DMS 273 (cell line): ENCODE data around the gene KCNQ1OT1.
A peak's percentile ranks its signal among the peaks of the same experiment; 100 is the strongest.

Source experiments
- DNase-seq: peaks from one replicate; lab custom pipeline; 2025; ENCODE audit not compliant: unreplicated experiment; lab: John Stamatoyannopoulos, UW

KCNQ1OT1 gene

DNA sequence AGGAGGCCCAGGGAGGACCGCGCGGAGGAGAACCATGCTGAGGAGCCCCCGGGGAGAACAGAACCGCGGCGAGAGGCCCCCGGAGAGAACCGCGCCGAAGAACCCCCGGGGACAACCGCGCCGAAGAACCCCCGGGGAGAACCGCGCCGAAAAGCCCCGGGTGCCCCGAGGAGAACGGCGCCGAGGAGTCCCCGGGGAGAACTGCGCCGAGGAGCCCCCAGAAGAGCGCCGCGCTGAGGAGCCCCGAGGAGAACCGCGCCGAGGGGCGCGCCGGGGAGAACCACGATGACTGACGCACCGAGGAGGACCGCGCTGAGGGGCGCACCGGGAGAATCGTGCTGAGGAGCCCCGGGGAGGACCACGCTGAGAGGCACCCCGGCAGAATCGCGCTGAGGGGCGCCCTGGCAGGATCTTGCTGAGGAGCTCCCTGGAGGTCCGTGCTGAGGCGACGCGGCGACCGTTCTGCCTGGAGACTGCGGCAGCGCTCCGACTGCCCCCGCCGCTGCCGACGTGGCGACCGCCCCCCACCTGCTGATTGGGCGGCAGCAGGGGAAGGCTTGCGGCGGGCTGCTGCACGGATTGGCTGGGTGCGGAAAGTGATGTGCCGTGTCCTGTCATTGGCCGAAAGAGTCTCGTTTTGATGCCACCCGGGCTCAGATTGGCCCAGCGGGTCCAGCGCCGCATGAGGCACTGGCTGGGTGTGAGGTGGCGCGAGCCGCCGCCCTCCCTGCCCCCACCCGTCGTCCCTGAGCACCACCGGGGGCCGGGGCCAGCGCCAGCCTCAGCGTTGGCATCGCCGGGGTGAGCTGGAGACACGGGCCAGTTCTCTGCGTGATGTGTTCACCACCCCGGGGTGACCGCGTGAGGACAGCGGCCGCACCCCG, at the start of gene KCNQ1OT1:
KCNQ1OT1 (minus strand) TSS at position 464 of the 884 bp plus-strand sequence.
- peak; percentile 87 for DNase-seq

- no peak for DNase-seq
Measured at GRCh38 chr11:2748814-2749554, 49.2 kb upstream of the KCNQ1OT1 start.

GRCh38 chr11:2748061-2748813, 48.4 kb upstream of the KCNQ1OT1 start:
- peak; percentile 12 for DNase-seq

- peak; percentile 33 for DNase-seq
Measured at GRCh38 chr11:2747248-2748027, 47.6 kb upstream of the KCNQ1OT1 start.

DNA sequence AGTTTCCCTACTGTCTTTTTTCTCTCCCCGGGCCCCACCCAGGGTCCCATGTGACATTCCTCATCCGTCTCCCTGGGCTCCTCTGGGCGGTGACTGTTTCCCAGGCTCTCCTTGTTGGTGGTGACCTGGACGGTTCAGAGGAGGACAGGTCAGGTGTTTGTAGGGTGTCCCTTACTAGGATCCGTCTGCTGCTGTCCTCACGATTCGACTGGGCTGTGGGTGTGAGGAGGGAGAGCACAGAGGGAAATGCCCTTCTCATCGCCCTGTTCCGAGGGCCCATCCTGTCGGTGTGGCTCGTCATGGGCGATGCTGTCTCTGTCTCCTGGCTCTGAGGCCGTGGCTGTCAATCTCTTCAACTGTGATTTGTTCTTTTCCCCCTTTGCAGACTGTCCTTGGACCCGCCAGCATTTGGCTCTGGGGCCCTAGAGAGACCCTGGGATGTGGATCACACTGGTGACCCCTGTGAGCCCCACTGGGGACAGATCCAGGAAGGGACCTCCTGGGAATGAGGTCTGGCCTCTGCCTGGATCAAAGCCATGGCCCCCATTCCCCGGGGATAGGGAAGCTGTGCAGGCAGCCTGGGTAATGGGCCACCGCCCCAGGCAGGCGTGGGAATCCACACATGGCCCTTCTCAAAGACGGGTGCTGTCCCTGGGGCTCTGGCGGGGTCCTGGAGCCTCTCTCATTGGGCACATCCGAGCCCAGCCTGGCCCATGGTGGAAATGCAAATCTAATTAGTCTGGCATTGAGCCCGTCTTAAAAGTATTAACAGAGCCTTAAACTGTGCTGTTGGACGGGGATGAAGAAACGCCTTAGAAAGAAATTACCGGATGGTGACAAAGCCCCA, 46.8 kb upstream of the KCNQ1OT1 start:
- DNase-seq: peak; percentile 8

GRCh38 chr11:2745511-2745910, 45.7 kb upstream of the KCNQ1OT1 start:
- DNase-seq: no peak

DNA sequence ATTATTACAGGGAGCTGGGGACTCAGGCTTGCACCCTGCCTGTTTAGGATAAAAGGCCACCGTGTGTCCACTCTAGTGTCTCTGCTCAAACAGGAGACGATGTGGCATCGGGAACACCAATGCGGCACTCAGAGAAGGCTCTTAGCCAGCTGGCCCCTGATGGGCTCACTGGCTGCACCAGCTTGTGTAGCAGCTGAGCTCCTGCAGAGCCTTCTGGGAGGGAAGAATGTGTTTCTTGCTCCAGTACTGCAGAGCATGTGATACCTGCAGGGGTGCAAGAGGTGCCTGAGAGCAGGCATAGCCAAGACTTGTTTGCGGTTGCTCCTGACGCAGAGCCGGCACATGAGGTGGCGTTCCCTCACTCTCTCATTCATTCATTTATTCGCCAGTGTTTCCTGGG, 44.4 kb upstream of the KCNQ1OT1 start:
- peak; percentile 8 for DNase-seq

GRCh38 chr11:2743427-2744110, 43.8 kb upstream of the KCNQ1OT1 start:
- DNase-seq: no peak

GRCh38 chr11:2742611-2743426, 43.0 kb upstream of the KCNQ1OT1 start:
- no peak for DNase-seq

- DNase-seq: no peak
Measured at GRCh38 chr11:2742201-2742600, 42.4 kb upstream of the KCNQ1OT1 start.

DNA sequence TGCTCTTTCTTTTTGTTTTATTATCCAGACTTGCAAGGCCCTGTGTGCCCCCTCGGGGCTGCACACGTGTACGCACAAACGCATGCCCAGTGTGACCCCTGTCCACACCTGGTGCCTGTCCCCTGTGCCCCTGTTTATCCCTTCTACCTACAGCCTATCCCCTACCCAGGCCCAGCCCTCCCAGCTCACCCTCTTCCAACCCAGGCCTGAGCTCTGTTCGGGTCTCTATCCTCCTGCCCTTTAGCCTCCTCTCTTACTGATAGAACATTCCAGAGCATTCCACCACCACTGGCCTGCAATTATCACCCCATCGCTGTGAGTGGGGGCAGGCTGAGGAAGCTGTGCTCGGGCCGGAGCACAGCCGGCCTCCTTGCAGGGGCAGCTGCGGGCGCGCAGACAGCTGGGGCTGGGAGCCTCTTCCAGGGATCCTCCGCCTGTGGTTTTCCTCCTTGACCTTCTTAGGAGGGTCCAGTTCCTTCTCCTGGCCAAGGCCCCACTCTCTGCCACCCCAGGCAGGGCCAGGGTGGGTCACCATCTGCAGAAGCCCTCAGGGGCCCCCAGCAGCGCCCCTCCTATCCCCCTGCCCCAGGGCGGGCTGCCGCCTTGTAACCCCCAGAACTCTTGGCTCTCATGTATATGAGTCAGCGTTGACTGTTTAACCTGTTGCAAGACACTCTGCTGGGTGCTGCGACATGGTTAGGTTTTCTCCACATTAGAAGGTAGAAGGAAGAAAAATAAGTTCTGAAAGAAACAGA, 41.8 kb upstream of the KCNQ1OT1 start:
- DNase-seq: no peak

DNA sequence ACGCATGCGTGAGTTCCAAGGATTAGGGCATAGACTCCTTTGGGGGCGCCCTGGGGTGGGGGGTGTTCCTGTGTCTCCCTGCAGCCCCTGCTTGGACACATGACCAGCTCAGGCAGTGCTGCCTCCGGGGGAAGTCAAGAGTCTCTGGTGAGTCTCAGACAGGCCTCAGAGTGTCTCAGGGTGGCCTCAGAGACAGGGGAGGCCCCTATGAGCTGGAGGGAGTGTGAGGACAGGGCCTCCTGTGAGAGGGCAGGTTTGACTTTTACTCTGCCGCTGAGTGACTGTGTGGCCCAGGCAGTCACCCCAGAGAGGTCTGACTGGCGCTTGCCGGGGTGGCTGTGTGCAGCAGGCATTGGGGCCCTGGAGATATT, 41.2 kb upstream of the KCNQ1OT1 start:
- DNase-seq: no peak

DNA sequence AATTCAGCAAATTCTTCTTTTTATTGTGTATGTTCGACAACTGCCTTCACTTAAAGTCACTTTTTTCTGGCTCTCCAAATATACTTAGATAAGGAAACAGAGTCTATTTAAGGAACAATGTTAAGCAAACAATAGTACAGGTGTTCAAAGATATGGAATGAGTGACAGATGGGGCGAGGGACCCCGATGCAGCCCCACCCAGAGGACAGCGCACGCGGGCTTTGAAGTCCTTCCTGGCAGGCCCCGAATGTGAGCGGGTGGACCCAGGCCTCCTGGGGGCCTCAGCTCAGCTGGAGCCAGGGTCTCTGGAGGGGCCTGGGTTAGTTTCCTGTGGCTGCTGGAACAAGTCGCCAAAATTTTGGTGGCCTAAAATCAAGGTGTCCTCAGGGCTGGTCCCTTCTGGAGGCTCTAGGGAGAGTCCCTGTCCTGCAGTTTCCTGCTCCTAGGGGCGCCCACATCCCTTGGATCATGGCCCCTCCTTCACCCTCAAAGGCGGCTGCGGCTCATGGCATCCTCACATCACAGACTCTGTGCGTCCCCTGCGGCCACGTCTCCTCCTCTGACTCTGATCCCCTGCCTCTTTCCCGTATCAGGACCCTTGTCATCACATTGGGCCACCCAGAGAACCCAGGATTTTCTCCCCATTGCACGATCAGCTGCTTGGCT, 40.6 kb upstream of the KCNQ1OT1 start:
- DNase-seq: no peak

GRCh38 chr11:2739531-2740274, 39.9 kb upstream of the KCNQ1OT1 start:
- no peak for DNase-seq

DNA sequence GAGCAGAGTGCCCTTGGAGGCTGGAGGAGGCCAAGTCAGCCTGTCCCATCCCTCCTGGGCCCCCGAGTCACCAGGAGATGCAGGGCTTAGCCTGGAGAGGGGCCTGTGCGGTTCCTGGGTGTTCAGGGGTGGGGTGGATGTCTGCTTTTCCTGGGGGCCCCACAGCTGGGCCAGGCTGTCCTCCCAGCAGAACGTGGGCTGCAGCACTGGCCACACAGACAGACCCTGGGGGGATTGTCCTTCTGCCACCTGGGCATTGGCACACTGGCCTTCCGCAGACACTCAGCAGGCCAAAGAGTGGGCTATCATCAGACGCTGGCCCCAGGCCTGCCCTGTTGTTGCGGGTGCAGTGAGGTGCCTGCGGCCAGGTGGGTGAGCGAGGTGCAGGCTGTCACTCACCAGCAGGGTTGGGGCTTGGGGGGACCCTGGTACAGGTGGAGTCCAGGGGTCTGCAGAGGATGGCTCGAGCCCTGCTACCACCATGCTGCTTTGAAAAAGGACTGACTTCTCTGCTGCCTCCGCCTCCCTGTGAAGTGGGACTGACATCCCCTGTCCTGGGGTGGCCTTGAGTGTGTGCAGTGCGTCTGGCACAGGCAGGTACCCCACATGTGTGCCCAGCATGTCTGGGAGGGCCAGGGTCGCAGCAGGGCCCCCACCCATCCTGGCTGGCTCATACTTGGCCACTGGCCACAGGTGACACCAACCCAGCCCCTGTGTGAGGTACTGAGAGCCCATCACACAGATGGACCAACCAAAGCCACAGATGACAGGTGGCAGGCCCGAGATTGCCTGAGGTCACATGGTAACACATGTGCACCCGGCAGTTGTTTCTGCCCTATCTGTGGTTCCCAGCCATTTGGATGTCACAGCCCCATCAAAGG, 39.0 kb upstream of the KCNQ1OT1 start:
- no peak for DNase-seq
